Fibroblast of villous mesenchyme (primary cell): Measurements from ENCODE around the gene MMP11. TPM values are rescaled to one million over a fixed set of nuclear protein-coding genes. Genes with fewer than 3 reads are reported as not detected.

ENCODE experiments used
- DNase-seq: peaks from one replicate; pipeline ENCODE4 v3.0.0-alpha.2; 2010; ENCODE audit warnings: low read depth
- H3K4me3 ChIP-seq: 2 replicates; pipeline ENCODE4 v1.5.1; 2011; ENCODE audit warnings: low read depth, mild to moderate bottlenecking, low read length
- CTCF ChIP-seq: IDR thresholded peaks from 2 replicates; pipeline ENCODE4 v1.5.1; 2012; ENCODE audit warnings: low read depth, mild to moderate bottlenecking, low read length; ENCODE audit not compliant: insufficient read depth
- total RNA-seq: library from RNA; depleted of rRNA; stranded (reverse); fragments of >200 nt; gene quantifications from 2 replicates; pipeline ENCODE4 v1.2.3, GENCODE V29; 2012

MMP11 gene
- total RNA-seq, 1 donor, result 16.0 TPM

GRCh38 chr22:23759566-23759965 lies 13.1 kb upstream of the MMP11 start:
- no peak for TF ChIP-seq CTCF
- DNase-seq, result no peak
- H3K4me3 ChIP-seq, result no peak overlapping the region

GRCh38 chr22:23760056-23760455 lies 12.6 kb upstream of the MMP11 start:
- no peak for DNase-seq
- no peak for TF ChIP-seq CTCF

GRCh38 chr22:23762842-23763578 lies 9.6 kb upstream of the MMP11 start, which contains the start of gene C22orf15:
TSS of gene C22orf15 (plus strand) at chr22:23762990. CDS start at chr22:23763307, 317 bp downstream.
- peak within 1 kb of the TSS; percentile 9 for H3K4me3 ChIP-seq
- DNase-seq, result peak; percentile 29
- no peak for TF ChIP-seq CTCF

More at GRCh38 chr22:23760056-23760455, 12.6 kb upstream of the MMP11 start:
- H3K4me3 ChIP-seq, result no peak overlapping the region

GRCh38 chr22:23763579-23763945 lies 9.1 kb upstream of the MMP11 start:
- no peak for DNase-seq
- TF ChIP-seq CTCF, result no peak
- peak overlapping the region; percentile 9 for H3K4me3 ChIP-seq

GRCh38 chr22:23763954-23764353 lies 8.7 kb upstream of the MMP11 start:
- no peak overlapping the region for H3K4me3 ChIP-seq
- no peak for DNase-seq
- no peak for TF ChIP-seq CTCF

- H3K4me3 ChIP-seq, result no peak overlapping the region
- TF ChIP-seq CTCF, result no peak
- no peak for DNase-seq
These were observed 7.5 kb upstream of the MMP11 start for GRCh38 chr22:23764899-23765881.
